ENCODE results near the gene STAG3. TPM values are rescaled to one million over a fixed set of nuclear protein-coding genes. Genes with fewer than 3 reads are reported as not detected.

STAG3 gene
- total and polyA plus RNA-seq, 2 donors from 2014 or later, result 3.4 to 3.7 TPM

GRCh38 chr7:100130608-100131453 lies 46.9 kb upstream of the STAG3 start:
- Histone ChIP-seq H3K9ac (ENCODE audit: low read length in 3 of 3) (no peak overlapping the region), H3K4me3 (ENCODE audit: low read length in 3 of 3) (peak overlapping the region in 1 of 3 donors; percentile 30), H3K27me3 (ENCODE audit: control insufficient read depth, insufficient read depth, low read length) (no peaks in the 10 kb centered on the region), H3K27ac (ENCODE audit: low read depth in 2 of 2, low read length in 2 of 2) (no peak overlapping the region), H3K4me1 (ENCODE audit: control insufficient read depth in 2 of 3, insufficient read depth in 2 of 3, low read depth in 1 of 3, low read length in 3 of 3) (peaks cover 0 to 8% (median 5%) of the 10 kb centered on the region in 3 donors), H3K36me3 (ENCODE audit: control insufficient read depth in 2 of 3, insufficient read depth in 3 of 3, low read length in 3 of 3) (no peaks in the 10 kb centered on the region), H3K9me3 (ENCODE audit: control insufficient read depth in 2 of 3, insufficient read depth in 1 of 3, low read length in 3 of 3) (no peaks in the 10 kb centered on the region)
- DNase-seq (peak; percentile 85 to 91 (median 89)), FAIRE-seq (no peak)
- intact Hi-C loops (cut with DNase I), result no loop called here
- TF ChIP-seq CTCF (IDR thresholded peaks at IDR 0.05; ENCODE audit: borderline replicate concordance, extremely low read depth, insufficient read depth), result peak; percentile 94

DNA sequence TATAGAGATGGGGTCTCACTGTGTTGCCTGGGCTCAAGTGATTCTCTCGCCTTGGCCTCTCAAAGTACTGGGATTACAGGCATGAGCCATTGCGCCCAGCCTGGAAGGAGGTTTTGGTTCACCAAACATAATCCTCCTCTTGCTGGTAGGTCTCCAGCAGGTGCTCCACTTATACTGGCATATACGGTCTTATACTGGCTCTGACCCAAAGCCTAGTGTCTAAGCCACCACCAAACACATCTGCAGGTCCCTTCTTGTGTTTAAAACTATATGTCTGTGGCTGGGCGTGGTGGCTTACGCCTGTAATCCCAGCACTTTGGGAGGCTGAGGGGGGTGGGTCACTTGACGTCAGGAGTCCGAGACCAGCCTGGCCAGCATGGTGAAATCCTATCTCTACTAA lies 45.6 kb upstream of the STAG3 start:
- H3K9ac ChIP-seq (ENCODE audit: low read length in 3 of 3), result no peak overlapping the region
- peaks cover 0 to 8% (median 5%) of the 10 kb centered on the region in 3 donors for H3K4me1 ChIP-seq (ENCODE audit: control insufficient read depth in 2 of 3, insufficient read depth in 2 of 3, low read depth in 1 of 3, low read length in 3 of 3)
- FAIRE-seq (no peak), DNase-seq (no peak)
- no peaks in the 10 kb centered on the region for H3K36me3 ChIP-seq (ENCODE audit: control insufficient read depth in 2 of 3, insufficient read depth in 3 of 3, low read length in 3 of 3)
- no peak overlapping the region for H3K27ac ChIP-seq (ENCODE audit: low read depth in 2 of 2, low read length in 2 of 2)
- no peaks in the 10 kb centered on the region for H3K27me3 ChIP-seq (ENCODE audit: control insufficient read depth, insufficient read depth, low read length)
- intact Hi-C loops (cut with DNase I), result no loop called here
- no peak for TF ChIP-seq CTCF (IDR thresholded peaks at IDR 0.05; ENCODE audit: borderline replicate concordance, extremely low read depth, insufficient read depth)
- H3K9me3 ChIP-seq (ENCODE audit: control insufficient read depth in 2 of 3, insufficient read depth in 1 of 3, low read length in 3 of 3), result no peaks in the 10 kb centered on the region
- no peak overlapping the region for H3K4me3 ChIP-seq (ENCODE audit: low read length in 3 of 3)

- no peaks in the 10 kb centered on the region for H3K27me3 ChIP-seq (ENCODE audit: control insufficient read depth, insufficient read depth, low read length)
- intact Hi-C loops (cut with DNase I), result no loop called here
- no peak overlapping the region for H3K4me3 ChIP-seq (ENCODE audit: low read length in 3 of 3)
- peaks cover 0 to 8% (median 5%) of the 10 kb centered on the region in 3 donors for H3K4me1 ChIP-seq (ENCODE audit: control insufficient read depth in 2 of 3, insufficient read depth in 2 of 3, low read depth in 1 of 3, low read length in 3 of 3)
- H3K27ac ChIP-seq (ENCODE audit: low read depth in 2 of 2, low read length in 2 of 2), result no peak overlapping the region
- FAIRE-seq (no peak), DNase-seq (peak in 4 of 5 donors; percentile 62 to 78 (median 72))
- H3K36me3 ChIP-seq (ENCODE audit: control insufficient read depth in 2 of 3, insufficient read depth in 3 of 3, low read length in 3 of 3), result no peaks in the 10 kb centered on the region
- no peaks in the 10 kb centered on the region for H3K9me3 ChIP-seq (ENCODE audit: control insufficient read depth in 2 of 3, insufficient read depth in 1 of 3, low read length in 3 of 3)
- no peak overlapping the region for H3K9ac ChIP-seq (ENCODE audit: low read length in 3 of 3)
- peak; percentile 80 for TF ChIP-seq CTCF (IDR thresholded peaks at IDR 0.05; ENCODE audit: borderline replicate concordance, extremely low read depth, insufficient read depth)
Observed at GRCh38 chr7:100132697-100133151, 45.0 kb upstream of the STAG3 start.

All from kidney (tissue), 14 donors.